GM18951 (cell line): Measurements from ENCODE around the gene FAM120A.

Experiments used
- POLR2A ChIP-seq: IDR thresholded peaks from 4 replicates; pipeline ENCODE4 v1.6.1; 2011; ENCODE audit warnings: mild to moderate bottlenecking; ENCODE audit not compliant: insufficient read length, insufficient read depth; ENCODE audit errors: extremely low read depth
- in situ Hi-C: fragments of 300-500 bp; cut with MboI; formaldehyde crosslinking; loops from one replicate; pipeline ENCODE4 v1.12.0; 2022; ENCODE audit warnings: low sequenced_read_pairs, mixed read lengths, inconsistent platforms; ENCODE audit not compliant: unreplicated experiment

Gene FAM120A

GRCh38 chr9:93520523-93520922 is 69.0 kb downstream of the FAM120A start:
- no peak for TF ChIP-seq POLR2A
- in situ Hi-C loops, result no loop called here

GRCh38 chr9:93522736-93523135 is 71.3 kb downstream of the FAM120A start:
- in situ Hi-C loops, result no loop called here
- no peak for TF ChIP-seq POLR2A

GRCh38 chr9:93523518-93524144 is 72.1 kb downstream of the FAM120A start:
- no peak for TF ChIP-seq POLR2A
- in situ Hi-C loops, result no loop called here

GRCh38 chr9:93525476-93525875 is 74.0 kb downstream of the FAM120A start:
- TF ChIP-seq POLR2A, result no peak
- in situ Hi-C loops, result no loop called here

GRCh38 chr9:93531374-93531773 is 79.9 kb downstream of the FAM120A start:
- TF ChIP-seq POLR2A, result no peak
- in situ Hi-C loops, result no loop called here

- in situ Hi-C loops, result no loop called here
- no peak for TF ChIP-seq POLR2A
These were observed 80.7 kb downstream of the FAM120A start for GRCh38 chr9:93532141-93532540.

GRCh38 chr9:93533863-93534262 is 82.4 kb downstream of the FAM120A start:
- in situ Hi-C loops, result no loop called here
- no peak for TF ChIP-seq POLR2A

GRCh38 chr9:93536167-93536566 is 84.7 kb downstream of the FAM120A start:
- in situ Hi-C loops, result no loop called here
- no peak for TF ChIP-seq POLR2A

GRCh38 chr9:93536874-93537273 is 85.4 kb downstream of the FAM120A start:
- TF ChIP-seq POLR2A, result no peak
- in situ Hi-C loops, result no loop called here

GRCh38 chr9:93540305-93540704 is 88.8 kb downstream of the FAM120A start:
- in situ Hi-C loops, result no loop called here
- no peak for TF ChIP-seq POLR2A

GRCh38 chr9:93541005-93541404 is 89.5 kb downstream of the FAM120A start:
- no peak for TF ChIP-seq POLR2A
- in situ Hi-C loops, result no loop called here

GRCh38 chr9:93541581-93542349 is 90.3 kb downstream of the FAM120A start:
- TF ChIP-seq POLR2A, result no peak
- in situ Hi-C loops, result no loop called here

GRCh38 chr9:93543117-93543516 is 91.6 kb downstream of the FAM120A start:
- in situ Hi-C loops, result no loop called here
- no peak for TF ChIP-seq POLR2A

- TF ChIP-seq POLR2A, result no peak
- in situ Hi-C loops, result no loop called here
These were observed 94.9 kb downstream of the FAM120A start for GRCh38 chr9:93546356-93546755.
